GM19025 (cell line): ENCODE measurements around the gene TRIM49C.
"Not testable (repeated sequence)": the region's sequence is repeated elsewhere in the genome, so short reads cannot be mapped to it uniquely, and the experiment has no call there.

Source experiments
- ATAC-seq: cut with Tn5 transposase; IDR thresholded peaks from one replicate; pipeline ENCODE4 v1.9.1; 2021; ENCODE audit warnings: mild to moderate bottlenecking, low read depth, moderate library complexity; ENCODE audit not compliant: unreplicated experiment

TRIM49C gene, protein sequence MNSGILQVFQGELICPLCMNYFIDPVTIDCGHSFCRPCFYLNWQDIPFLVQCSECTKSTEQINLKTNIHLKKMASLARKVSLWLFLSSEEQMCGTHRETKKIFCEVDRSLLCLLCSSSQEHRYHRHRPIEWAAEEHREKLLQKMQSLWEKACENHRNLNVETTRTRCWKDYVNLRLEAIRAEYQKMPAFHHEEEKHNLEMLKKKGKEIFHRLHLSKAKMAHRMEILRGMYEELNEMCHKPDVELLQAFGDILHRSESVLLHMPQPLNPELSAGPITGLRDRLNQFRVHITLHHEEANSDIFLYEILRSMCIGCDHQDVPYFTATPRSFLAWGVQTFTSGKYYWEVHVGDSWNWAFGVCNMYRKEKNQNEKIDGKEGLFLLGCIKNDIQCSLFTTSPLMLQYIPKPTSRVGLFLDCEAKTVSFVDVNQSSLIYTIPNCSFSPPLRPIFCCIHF

DNA sequence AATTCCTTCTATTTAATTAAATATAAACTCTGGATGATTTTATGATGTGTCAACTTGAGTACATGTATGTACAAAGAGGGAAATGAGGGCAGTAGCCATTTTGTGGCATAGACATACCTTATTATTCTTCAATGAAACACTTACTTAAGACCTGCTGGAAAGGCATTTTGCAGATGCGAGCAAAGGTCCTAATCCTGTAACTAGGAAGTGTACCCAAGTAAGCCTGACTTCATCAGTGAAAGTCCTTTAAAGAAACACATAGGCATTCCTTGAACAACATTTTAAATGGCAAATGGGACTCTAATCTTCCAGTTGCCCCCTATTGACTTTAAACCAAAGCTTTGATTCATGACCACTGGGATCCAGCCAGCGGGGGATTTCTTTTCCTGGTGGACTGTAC, at the start of gene TRIM49C:
TSS of gene TRIM49C (plus strand) at position 301 of the 400 bp plus-strand sequence. CDS start 4,106 bp downstream, outside the sequence.
- ATAC-seq, result not testable (repeated sequence)

DNA sequence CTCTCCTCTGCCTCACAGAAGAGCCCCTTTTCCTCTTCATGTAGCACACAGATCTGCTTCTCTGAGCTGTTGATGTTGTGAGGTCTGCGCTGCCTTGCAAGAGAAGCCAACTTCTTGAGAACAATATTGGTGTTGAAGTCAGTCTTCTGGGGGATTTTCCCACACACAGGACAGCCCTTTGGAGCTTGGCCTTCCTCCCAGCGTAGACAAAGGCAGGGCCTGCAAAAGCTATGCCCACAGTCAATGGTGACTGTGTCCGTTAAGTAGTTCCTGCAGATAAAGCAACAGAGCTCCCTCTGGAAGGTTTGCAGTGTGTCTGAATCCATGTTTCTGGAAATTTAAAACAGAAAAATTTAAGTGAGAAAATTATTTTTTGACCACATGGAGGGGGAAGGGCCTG, 6.7 kb upstream of the TRIM49C start:
- not testable (repeated sequence) for ATAC-seq

DNA sequence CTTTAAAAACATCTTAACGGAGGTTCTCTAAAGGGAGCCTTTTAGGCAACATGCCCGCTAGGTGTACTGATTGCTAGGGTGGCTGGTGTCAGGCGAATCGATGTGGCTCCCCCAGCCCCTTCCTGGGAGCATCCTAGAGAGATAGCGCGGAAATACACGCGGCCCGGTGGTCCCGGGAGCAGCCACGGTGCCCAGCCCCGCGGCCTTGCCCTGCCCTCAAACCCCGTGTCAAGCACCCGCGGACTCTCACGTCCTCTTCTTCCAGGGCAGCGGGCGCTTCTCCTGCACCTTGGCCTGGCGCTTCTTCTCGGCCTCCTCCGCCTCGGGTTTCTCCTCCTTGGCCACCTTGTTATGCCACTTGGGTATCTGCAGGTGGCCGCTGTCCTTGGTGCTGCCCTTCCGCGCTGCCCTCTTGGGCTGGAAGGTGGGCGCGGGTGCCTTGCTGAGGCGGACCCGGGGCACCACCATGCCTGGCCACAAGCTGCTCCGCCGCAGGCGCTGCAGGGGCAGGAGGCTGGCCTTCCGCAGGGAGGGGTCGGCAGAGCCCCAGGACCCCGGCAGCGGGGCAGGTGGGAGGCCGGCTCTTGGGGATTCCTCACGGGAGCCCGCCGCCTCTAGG, 20.8 kb downstream of the TRIM49C start:
- ATAC-seq, result not testable (repeated sequence)

DNA sequence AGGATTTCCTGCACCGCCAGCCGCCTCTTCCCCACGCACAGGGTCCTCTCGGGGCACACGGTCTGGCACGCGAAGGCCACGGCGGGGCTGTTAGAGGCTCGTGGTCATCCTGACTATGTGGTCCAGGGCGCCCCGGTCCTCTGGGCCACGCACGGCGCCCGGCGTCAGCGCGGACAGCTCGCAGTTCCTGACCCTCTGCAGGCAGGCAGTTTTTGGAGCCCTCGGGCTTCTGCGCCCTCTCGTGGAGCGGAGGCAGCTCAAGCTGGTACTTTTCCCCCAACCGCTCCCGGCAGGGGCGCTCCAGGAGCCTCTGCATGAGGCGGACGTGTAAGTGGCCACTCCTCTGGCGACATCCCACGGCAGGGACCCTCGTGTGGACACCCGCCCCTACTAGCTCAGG, 21.4 kb downstream of the TRIM49C start:
- not testable (repeated sequence) for ATAC-seq

DNA sequence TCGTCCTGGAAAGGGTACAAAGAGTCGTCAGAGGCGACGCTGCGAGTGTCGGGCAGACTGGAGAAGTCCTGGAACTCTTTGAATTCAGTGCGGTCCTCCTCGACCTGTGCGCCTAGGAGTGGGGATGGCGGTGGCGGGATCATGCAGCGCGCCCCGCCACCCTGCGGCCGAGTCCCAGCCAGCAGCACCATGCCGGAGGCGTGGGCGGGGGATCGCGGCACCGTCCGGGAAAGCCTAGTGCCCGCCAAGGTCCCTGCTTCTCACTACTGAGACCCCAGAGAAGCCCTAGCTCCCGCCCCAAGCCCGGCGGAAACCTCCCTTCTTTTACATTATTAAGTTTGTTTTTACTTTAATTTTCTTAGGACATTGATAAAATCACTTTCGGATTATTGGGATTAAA, 22.6 kb downstream of the TRIM49C start:
- not testable (repeated sequence) for ATAC-seq

DNA sequence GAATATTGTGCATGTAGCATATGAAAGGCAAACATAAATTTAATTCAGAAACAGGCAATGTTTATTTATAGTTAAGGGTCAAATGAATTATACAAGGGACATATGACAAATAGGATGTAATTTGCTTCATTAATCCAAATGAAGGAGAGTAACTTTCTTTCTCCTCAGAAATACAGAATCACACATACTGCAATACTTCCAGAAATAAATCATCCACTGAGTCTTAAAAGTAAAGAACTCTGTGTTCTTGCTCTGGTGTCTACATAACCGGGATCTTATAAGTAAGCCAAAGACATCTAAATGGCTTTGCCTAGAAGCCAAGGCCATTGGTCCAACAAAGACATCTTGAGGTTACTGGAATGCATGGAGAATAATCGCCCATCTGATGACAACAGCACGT, 54.7 kb downstream of the TRIM49C start, which contains the start of gene UBTFL1:
TSS of gene UBTFL1 (plus strand) at position 301 of the 400 bp plus-strand sequence. CDS start at position 301, 0 bp downstream.
- ATAC-seq, result not testable (repeated sequence)

DNA sequence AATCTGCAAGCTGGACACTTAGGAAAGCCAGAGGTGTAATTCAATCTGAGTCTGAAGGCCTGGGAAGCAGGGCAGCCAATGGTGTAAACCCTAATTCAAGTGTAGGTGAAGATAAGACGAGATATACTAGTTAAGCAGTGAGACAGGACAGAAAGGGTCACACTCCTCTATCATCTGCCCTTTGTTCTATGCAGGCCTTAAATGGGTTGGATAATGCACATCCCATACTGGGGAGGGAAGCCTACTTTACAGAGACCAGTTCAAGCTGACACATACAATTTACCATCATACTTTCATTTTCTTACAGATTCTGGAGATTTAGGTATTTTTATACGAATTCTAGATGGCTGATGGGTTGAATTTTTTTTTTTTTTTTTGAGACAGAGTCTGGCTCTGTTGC, 57.8 kb downstream of the TRIM49C start:
- not testable (repeated sequence) for ATAC-seq
